ENCODE measurements around the gene HS1BP3. TPM values are rescaled to one million over a fixed set of nuclear protein-coding genes. Genes with fewer than 3 reads are reported as not detected.

Gene HS1BP3
- total RNA-seq, 6 donors from 2014 or later = 41.0 to 45.8 (median 42.7) TPM

- no peak for ATAC-seq (ENCODE audit: low FRiP score in 2 of 2)
- Histone ChIP-seq H3K36me3 (no peaks in the 10 kb centered on the region), H3K4me1 (peaks cover 13 to 59% (median 17%) of the 10 kb centered on the region in 4 donors), H3K27ac (no peak overlapping the region), H3K27me3 (peaks cover 0 to 50% (median 30%) of the 10 kb centered on the region in 4 donors), H3K4me3 (no peak overlapping the region), H3K9me3 (peaks cover 0 to 8% (median 0%) of the 10 kb centered on the region in 4 donors)
- 25 to 34% methylated on average over 13 of the region's 13 CpGs for WGBS, 2 donors
- no peak for TF ChIP-seq POLR2A (IDR thresholded peaks at IDR 0.05)
- no peak for TF ChIP-seq CTCF (IDR thresholded peaks at IDR 0.05)
- no peak for TF ChIP-seq POLR2AphosphoS5 (IDR thresholded peaks at IDR 0.05)
- no peak for TF ChIP-seq EP300 (IDR thresholded peaks at IDR 0.05)
- DNase-seq = peak in 1 of 2 donors; percentile 34
Measured at GRCh38 chr2:20671736-20672080, 20.8 kb upstream of the HS1BP3 start.

GRCh38 chr2:20671036-20671735 lies 20.3 kb upstream of the HS1BP3 start:
- Histone ChIP-seq H3K27me3 (peaks cover 0 to 55% (median 33%) of the 10 kb centered on the region in 4 donors), H3K4me1 (peaks cover 18 to 64% (median 23%) of the 10 kb centered on the region in 4 donors), H3K4me3 (no peak overlapping the region), H3K27ac (no peak overlapping the region), H3K9me3 (peaks cover 0 to 8% (median 0%) of the 10 kb centered on the region in 4 donors), H3K36me3 (no peaks in the 10 kb centered on the region)
- ATAC-seq (ENCODE audit: low FRiP score in 2 of 2) (no peak), DNase-seq (peak in 1 of 2 donors; percentile 76)
- no peak for TF ChIP-seq POLR2A (IDR thresholded peaks at IDR 0.05)
- no peak for TF ChIP-seq POLR2AphosphoS5 (IDR thresholded peaks at IDR 0.05)
- no peak for TF ChIP-seq EP300 (IDR thresholded peaks at IDR 0.05)
- TF ChIP-seq CTCF (IDR thresholded peaks at IDR 0.05) = no peak
- WGBS, 2 donors = 9 to 47% methylated on average over 10 to 24 of the region's 60 CpGs

DNA sequence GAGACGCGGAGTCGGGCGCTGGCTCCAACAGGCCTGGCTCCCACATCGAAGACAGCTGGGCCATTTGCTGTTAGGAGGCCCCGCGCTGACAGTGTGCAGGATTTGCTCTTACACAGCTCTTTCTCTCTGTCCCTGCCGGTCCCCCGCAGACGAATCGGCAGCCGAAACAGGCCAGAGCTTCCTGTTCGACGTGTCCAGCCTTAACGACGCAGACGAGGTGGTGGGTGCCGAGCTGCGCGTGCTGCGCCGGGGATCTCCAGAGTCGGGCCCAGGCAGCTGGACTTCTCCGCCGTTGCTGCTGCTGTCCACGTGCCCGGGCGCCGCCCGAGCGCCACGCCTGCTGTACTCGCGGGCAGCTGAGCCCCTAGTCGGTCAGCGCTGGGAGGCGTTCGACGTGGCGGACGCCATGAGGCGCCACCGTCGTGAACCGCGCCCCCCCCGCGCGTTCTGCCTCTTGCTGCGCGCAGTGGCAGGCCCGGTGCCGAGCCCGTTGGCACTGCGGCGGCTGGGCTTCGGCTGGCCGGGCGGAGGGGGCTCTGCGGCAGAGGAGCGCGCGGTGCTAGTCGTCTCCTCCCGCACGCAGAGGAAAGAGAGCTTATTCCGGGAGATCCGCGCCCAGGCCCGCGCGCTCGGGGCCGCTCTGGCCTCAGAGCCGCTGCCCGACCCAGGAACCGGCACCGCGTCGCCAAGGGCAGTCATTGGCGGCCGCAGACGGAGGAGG lies 19.6 kb upstream of the HS1BP3 start:
- Histone ChIP-seq H3K9me3 (peaks cover 0 to 8% (median 0%) of the 10 kb centered on the region in 4 donors), H3K27ac (no peak overlapping the region), H3K4me1 (peaks cover 25 to 66% (median 30%) of the 10 kb centered on the region in 4 donors), H3K27me3 (peaks cover 0 to 62% (median 36%) of the 10 kb centered on the region in 4 donors), H3K4me3 (peak overlapping the region in 1 of 4 donors; percentile 10), H3K36me3 (no peaks in the 10 kb centered on the region)
- DNase-seq (peak in 1 of 2 donors; percentile 86), ATAC-seq (ENCODE audit: low FRiP score in 2 of 2) (no peak)
- TF ChIP-seq POLR2A (IDR thresholded peaks at IDR 0.05) = no peak
- peak in 1 of 6 experiments; percentile 8 for TF ChIP-seq CTCF (IDR thresholded peaks at IDR 0.05)
- TF ChIP-seq POLR2AphosphoS5 (IDR thresholded peaks at IDR 0.05) = no peak
- no peak for TF ChIP-seq EP300 (IDR thresholded peaks at IDR 0.05)
- WGBS, 2 donors = 18 to 45% methylated on average over 6 to 76 of the region's 83 CpGs

DNA sequence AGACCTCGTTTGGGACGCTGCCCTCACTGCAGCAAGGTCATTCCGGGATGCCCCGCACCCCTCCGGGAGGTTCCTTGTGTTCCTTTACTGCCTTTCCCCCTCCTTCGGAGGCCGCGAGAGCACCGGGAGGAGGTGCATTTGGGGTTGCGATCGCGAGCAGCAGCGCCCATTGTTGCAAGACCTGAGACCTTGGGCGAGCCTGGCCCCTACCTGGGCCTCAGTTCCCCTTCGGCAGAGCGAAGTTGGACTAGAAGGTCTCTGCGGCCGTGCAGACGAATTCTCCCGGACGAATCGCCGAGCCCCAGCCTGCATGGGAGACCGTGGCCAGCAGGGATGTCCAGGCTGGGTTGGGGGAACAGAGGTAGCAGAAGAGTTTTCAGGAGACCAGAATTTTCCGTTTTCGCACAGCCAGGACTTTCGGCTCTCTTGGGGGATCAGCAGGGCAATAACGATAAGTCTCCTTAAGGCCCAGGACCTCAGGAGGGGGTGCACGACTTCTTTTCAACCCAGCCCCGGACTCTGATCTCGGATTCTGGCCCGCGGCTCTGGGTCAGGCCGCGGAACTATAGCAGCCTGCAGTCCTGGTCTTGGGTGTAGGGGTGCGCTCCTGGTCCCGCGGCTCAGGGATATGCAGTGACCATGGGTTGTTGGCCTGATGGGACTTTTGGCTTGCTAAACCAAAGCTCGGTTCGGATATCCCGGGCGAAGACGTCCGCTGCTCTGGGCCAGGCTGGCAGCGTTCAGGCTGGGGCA lies 18.8 kb upstream of the HS1BP3 start:
- 52 to 55% methylated on average over 16 to 45 of the region's 45 CpGs for WGBS, 2 donors
- DNase-seq (peak in 1 of 2 donors; percentile 63), ATAC-seq (ENCODE audit: low FRiP score in 2 of 2) (no peak)
- Histone ChIP-seq H3K27ac (no peak overlapping the region), H3K36me3 (no peaks in the 10 kb centered on the region), H3K27me3 (peaks cover 0 to 68% (median 41%) of the 10 kb centered on the region in 4 donors), H3K9me3 (peaks cover 0 to 8% (median 0%) of the 10 kb centered on the region in 4 donors), H3K4me3 (no peak overlapping the region), H3K4me1 (peaks cover 30 to 66% (median 36%) of the 10 kb centered on the region in 4 donors)
- TF ChIP-seq CTCF (IDR thresholded peaks at IDR 0.05) (no peak), POLR2A (IDR thresholded peaks at IDR 0.05) (no peak), EP300 (IDR thresholded peaks at IDR 0.05) (no peak), POLR2AphosphoS5 (IDR thresholded peaks at IDR 0.05) (no peak)

Measured in upper lobe of left lung (tissue), 6 donors.